ENCODE data around the gene NOXRED1. TPM values are rescaled to one million over a fixed set of nuclear protein-coding genes. Genes with fewer than 3 reads are reported as not detected.
"Not testable (repeated sequence)": the region's sequence is repeated elsewhere in the genome, so short reads cannot be mapped to it uniquely, and the experiment has no call there.

The NOXRED1 gene, protein sequence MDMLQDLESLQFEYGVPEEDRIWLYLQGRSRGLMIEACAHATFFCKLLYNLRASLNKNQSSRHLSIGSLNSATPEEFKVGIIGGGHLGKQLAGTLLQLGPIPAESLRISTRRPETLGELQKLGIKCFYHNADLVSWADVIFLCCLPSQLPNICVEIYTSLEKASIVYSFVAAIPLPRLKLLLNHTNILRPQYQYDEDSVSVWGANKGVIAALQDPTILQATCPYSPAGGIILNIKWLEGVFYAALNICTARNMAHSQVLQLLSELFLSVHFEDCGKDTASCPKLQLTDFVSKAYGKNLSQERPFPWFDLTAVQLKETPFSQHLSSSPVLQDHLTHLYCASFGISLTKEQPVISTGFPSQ
- 0.12 TPM in 1 of 2 replicates, not detected in the other for total RNA-seq

GRCh38 chr14:77423423-77423822, at the start of gene NOXRED1:
TSS of gene NOXRED1 (minus strand) at chr14:77423523. CDS start at chr14:77422889, 634 bp downstream.
- no peak for DNase-seq (ENCODE audit: extremely low read depth, low read depth, low spot score)

DNA sequence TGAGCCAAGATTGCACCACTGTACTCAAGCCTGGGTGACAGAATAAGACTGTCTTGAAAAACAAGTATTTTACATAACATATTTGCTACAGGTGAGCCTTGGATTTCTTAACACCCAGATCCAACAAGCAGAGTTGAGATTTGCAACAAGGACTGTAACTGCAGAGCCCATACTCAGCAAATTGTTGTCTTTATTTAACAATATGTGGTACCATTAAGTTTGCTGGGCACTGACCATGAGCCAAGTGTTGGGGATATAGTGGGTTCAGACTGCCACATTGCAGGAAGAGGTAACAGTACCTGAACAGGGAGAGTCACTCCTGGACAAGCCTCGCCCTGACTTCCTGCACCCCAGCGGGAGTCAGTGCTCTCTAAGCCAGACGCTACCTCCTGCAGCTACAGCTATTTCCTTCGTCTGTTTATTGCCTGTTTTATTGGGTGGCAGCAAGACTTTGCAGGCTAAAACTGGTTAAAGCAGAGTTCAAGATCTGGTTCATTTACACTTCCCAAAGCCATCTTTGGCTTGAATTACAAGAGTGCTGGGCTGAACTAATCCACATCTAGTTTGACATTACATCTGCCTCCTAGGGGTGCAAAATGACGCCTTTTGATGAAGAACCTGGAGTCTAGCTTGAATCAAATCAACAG, 47.0 kb upstream of the NOXRED1 start:
- no peak for DNase-seq (ENCODE audit: extremely low read depth, low read depth, low spot score)

GRCh38 chr14:77469539-77469938, 46.2 kb upstream of the NOXRED1 start:
- DNase-seq (ENCODE audit: extremely low read depth, low read depth, low spot score) = no peak

DNA sequence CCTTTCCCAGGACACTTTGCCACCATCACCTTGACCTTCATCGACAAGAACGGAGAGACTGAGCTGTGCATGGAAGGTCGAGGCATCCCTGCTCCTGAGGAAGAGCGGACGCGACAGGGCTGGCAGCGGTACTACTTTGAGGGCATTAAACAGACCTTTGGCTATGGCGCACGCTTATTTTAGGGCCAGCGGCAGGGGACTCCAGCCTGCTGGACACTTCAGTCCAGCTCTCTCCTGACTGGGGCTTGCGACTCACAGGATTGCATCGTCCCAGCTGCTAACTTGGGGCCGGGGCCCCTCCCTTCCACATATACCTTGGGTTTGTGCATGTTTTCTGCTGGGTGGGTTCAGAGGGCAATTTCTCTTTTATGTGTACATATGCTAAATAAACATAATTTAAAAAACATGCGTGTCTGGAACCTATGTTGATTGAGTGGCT, 45.8 kb upstream of the NOXRED1 start:
- no peak for DNase-seq (ENCODE audit: extremely low read depth, low read depth, low spot score)

GRCh38 chr14:77467801-77468200, 44.5 kb upstream of the NOXRED1 start:
- no peak for DNase-seq (ENCODE audit: extremely low read depth, low read depth, low spot score)

DNA sequence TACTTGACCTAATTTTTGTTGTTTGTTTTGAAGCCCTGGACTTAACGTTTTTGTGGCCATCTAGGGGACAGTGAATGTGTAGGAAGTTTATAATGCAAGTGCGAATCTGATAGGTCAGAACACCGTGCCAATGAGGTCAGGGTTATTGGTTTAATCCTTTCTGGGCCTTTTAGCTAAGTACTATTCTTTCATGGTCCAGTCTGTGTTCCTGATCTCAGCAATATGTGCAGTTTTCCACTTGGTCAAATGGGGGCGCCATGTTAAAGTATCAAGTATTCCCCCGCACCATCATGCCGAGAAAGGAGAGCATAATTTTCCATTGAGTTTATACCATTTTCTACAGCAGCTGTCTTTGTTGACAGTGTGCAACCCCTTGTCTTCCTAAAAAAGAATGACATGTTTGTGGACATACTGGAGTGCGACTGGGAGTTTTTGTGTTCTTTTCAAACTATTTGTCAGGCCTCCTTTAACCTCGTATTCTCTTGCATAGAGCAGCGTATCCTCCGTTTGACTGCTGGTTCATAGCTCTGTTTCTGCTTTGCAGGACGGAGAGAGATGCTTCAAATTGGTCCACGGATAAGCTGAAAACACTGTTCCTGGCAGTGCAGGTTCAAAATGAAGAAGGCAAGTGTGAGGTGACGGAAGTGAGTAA, 35.9 kb upstream of the NOXRED1 start:
- peak; percentile 71 for DNase-seq (ENCODE audit: extremely low read depth, low read depth, low spot score)

- DNase-seq (ENCODE audit: extremely low read depth, low read depth, low spot score) = no peak
Measured at GRCh38 chr14:77458249-77458950, 35.1 kb upstream of the NOXRED1 start.

DNA sequence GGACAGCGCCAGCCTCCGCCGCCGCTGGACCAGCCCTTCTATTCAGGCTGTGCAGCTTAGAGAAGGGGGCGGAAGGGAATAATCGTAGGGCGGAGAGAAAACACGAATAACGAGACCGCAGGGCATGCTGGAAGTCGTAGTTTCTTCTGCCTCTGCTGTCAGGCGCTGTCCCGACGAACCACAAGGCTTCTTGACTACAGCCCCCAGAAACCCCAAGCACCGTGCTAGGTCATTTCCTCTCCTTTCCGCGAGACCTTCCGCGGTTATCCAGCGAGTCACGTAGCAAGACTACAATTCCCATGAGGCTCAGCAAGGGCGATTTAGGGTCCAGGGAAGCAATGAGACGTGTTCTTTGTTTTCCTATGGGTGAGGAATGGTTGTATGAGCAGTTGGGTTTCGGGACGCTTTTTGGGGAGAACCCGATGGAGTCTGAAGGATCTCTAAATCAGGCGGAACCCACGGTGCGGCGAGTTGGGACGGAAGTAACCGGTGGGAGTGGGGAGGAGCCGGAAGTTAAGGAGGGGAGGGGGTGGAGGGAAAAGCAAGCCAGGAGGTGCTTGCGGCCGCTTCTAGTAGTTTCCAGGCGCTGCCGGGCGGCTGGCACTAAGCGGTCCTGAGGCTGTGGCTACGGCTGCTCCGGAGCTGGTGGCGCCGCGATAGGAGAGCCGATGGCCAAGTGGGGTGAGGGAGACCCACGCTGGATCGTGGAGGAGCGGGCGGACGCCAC, 34.4 kb upstream of the NOXRED1 start, which contains the start of the genes AHSA1 and VIPAS39:
AHSA1 (plus strand) TSS at position 572 of the 727 bp plus-strand sequence; CDS start at position 669, 97 bp downstream.
VIPAS39 (minus strand) TSS at position 80 of the 727 bp plus-strand sequence. CDS start 3,499 bp downstream, outside the sequence.
- peak; percentile 99 for DNase-seq (ENCODE audit: extremely low read depth, low read depth, low spot score)

DNA sequence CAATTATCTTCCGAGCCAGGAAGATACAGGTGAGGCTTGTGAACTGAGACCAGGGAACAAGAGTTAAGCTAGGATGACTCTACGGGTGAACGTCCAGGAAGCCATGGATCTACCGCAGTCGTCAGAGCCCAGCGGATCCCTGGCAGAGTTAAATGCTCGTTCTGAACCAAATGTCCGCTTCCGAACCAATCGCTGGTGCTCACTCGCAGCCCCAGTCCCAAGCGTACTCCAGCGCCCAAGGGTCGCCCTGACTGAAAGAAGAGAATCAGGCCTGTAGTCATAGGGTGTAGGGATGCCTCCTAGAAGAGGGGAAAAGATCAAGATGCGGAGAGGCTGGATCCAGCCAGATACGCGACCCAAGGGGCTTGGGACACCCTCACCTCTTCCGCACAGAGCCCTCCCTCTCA, 33.8 kb upstream of the NOXRED1 start:
- DNase-seq (ENCODE audit: extremely low read depth, low read depth, low spot score) = no peak

DNA sequence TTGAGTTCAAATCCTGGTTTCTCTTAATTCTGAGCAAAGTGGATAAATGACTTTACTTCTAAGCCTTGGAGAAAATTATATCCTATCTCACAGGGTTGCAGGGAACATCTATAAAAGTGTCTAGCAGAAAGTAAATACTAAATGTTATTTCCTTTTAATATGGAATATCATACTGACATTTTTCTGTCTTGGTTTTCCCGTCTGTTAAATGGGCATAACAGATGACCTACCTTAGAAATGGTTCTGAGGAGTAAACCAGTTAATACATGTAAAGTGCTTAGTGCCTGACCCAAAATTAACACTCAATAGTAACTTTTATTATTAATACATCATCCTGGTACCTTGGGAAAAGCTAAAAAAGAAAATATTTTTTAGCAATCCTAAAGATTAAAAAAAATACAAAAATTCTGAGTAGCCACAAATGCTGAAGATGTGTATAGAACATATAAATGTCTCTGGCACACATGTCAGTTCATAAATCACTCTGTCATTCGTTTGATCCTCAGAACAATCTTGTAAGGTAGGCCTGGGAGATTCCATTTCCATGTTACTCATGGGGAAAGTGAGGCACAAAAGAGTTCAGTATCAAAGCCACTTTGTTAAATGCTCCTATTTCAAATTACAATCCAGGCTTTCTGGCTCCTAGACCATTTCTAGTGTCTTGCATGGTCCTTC, 32.8 kb upstream of the NOXRED1 start:
- no peak for DNase-seq (ENCODE audit: extremely low read depth, low read depth, low spot score)

- no peak for DNase-seq (ENCODE audit: extremely low read depth, low read depth, low spot score)
Measured at GRCh38 chr14:77442196-77442595, 18.9 kb upstream of the NOXRED1 start.

GRCh38 chr14:77439861-77440260, 16.5 kb upstream of the NOXRED1 start:
- DNase-seq (ENCODE audit: extremely low read depth, low read depth, low spot score) = no peak

DNA sequence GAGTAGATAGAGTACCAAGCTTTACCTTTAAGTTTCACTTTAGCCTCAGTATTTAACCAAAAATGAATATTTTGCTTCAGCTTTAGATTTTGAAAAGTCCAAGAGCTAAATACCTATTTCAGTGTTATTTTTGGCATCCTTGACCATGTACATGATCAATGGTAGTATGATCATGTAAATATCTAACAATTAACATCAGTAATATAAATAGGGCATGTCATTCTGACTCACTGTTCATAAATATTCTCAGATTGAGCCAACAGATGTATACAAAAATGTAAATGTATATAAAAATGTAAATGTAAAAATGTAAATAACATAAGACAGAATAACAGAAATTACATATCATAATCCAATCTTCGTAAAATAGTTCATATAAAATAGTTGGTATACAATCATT, 15.3 kb upstream of the NOXRED1 start:
- no peak for DNase-seq (ENCODE audit: extremely low read depth, low read depth, low spot score)

- no peak for DNase-seq (ENCODE audit: extremely low read depth, low read depth, low spot score)
Measured at GRCh38 chr14:77436042-77436441, 12.7 kb upstream of the NOXRED1 start.

- DNase-seq (ENCODE audit: extremely low read depth, low read depth, low spot score) = no peak
Measured at GRCh38 chr14:77426396-77426795, 3.1 kb upstream of the NOXRED1 start.

GRCh38 chr14:77424862-77425261, 1.5 kb upstream of the NOXRED1 start:
- no peak for DNase-seq (ENCODE audit: extremely low read depth, low read depth, low spot score)

GRCh38 chr14:77421201-77421600, 2.1 kb downstream of the NOXRED1 start:
- DNase-seq (ENCODE audit: extremely low read depth, low read depth, low spot score) = no peak

- no peak for DNase-seq (ENCODE audit: extremely low read depth, low read depth, low spot score)
Measured at GRCh38 chr14:77416836-77417235, 6.5 kb downstream of the NOXRED1 start.

GRCh38 chr14:77416098-77416497, 7.2 kb downstream of the NOXRED1 start:
- DNase-seq (ENCODE audit: extremely low read depth, low read depth, low spot score) = not testable (repeated sequence)

All from glomerular endothelial cell (primary cell).